Activated B cell treated with CpG ODN at 0.5 μM for 24 hours (primary cell): Measurements from ENCODE around the gene CNN2. TPM values are rescaled to one million over a fixed set of nuclear protein-coding genes. Genes with fewer than 3 reads are reported as not detected.

Experiments
- ATAC-seq: fragments of 200-7000 bp; cut with Tn5 transposase; one replicate; pipeline ENCODE4 v1.10.0; 2021; ENCODE audit warnings: low read depth, mild to moderate bottlenecking, moderate library complexity
- CTCF ChIA-PET: fragments of 350-600 bp; sonication (Branson Sonifier 250); formaldehyde crosslinking; loops from one replicate; lab custom pipeline; 2021; ENCODE audit warnings: antibody characterized with exemption; lab: Charles Lee
- POLR2A ChIA-PET: fragments of 350-600 bp; sonication (Branson Sonifier 250); formaldehyde crosslinking; loops from one replicate; lab custom pipeline; 2021; ENCODE audit warnings: antibody characterized with exemption; lab: Charles Lee
- DNase-seq: peaks from one replicate; pipeline ENCODE4 v3.0.0; 2022
- H3K27ac Mint-ChIP-seq: one replicate; pipeline ENCODE4 v1.8.0; 2020; ENCODE audit warnings: mixed read lengths
- H3K27me3 Mint-ChIP-seq: one replicate; pipeline ENCODE4 v1.8.0; 2021; ENCODE audit warnings: mixed read lengths
- H3K36me3 Mint-ChIP-seq: one replicate; pipeline ENCODE4 v1.8.0; 2021; ENCODE audit warnings: low read depth, mixed read lengths
- H3K4me1 Mint-ChIP-seq: one replicate; pipeline ENCODE4 v1.8.0; 2021; ENCODE audit warnings: mixed read lengths
- H3K4me3 Mint-ChIP-seq: one replicate; pipeline ENCODE4 v1.8.0; 2020; ENCODE audit warnings: mild to moderate bottlenecking, mixed read lengths
- H3K9me3 Mint-ChIP-seq: one replicate; pipeline ENCODE4 v1.8.0; 2020; ENCODE audit warnings: mixed read lengths
- CTCF ChIP-seq: fragments of 200-600 bp; IDR thresholded peaks from one replicate; pipeline ENCODE4 v1.8.0; 2022; ENCODE audit warnings: antibody characterized with exemption, mild to moderate bottlenecking
- intact Hi-C: fragments of 100-400 bp; cut with micrococcal nuclease; formaldehyde crosslinking; loops from one replicate; pipeline ENCODE4 v1.15.1; 2024
- total RNA-seq: library from RNA; stranded (reverse); gene quantifications from 2 replicates; pipeline ENCODE4 v1.2.3, GENCODE V29; 2022

The CNN2 gene
- total RNA-seq, 1 donor from 2014 or later, result 352 TPM

GRCh38 chr19:1018393-1018792, 8.0 kb upstream of the CNN2 start:
- Mint-ChIP-seq H3K27ac (peak overlapping the region; percentile 35), H3K9me3 (no peaks in the 10 kb centered on the region), H3K4me3 (peak overlapping the region; percentile 87), H3K4me1 (peaks cover 59% of the 10 kb centered on the region), H3K27me3 (no peaks in the 10 kb centered on the region), H3K36me3 (peaks cover 24% of the 10 kb centered on the region)
- POLR2A ChIA-PET, result interaction anchor here (0.7 to 1.8 kb wide), 5 partner anchors 9 to 99 kb away, joined by 3 to 9 read pairs (median 4); partner anchors contain the start of genes ABCA7 and WDR18
- intact Hi-C loops, result no loop called here
- ATAC-seq, result no peak
- TF ChIP-seq CTCF, result no peak
- no peak for DNase-seq
- CTCF ChIA-PET, result no interaction called here

- no peaks in the 10 kb centered on the region for H3K27me3 Mint-ChIP-seq
- DNase-seq, result no peak
- H3K36me3 Mint-ChIP-seq, result peaks cover 17% of the 10 kb centered on the region
- no peaks in the 10 kb centered on the region for H3K9me3 Mint-ChIP-seq
- no peak for ATAC-seq
- peak overlapping the region; percentile 35 for H3K27ac Mint-ChIP-seq
- CTCF ChIA-PET, result interaction anchor here (1.2 kb wide), 1 partner anchor 225 kb away, joined by 3 read pairs; no protein-coding TSS in a partner anchor
- H3K4me3 Mint-ChIP-seq, result peak overlapping the region; percentile 87
- H3K4me1 Mint-ChIP-seq, result peaks cover 60% of the 10 kb centered on the region
- TF ChIP-seq CTCF, result no peak
- POLR2A ChIA-PET, result interaction anchor here (0.5 to 13.8 kb wide), 15 partner anchors 8 to 1807 kb away, joined by 3 to 365 read pairs (median 4); partner anchors contain the start of genes ABCA7, ARHGAP45, CIRBP and WDR18
- intact Hi-C loops, result no loop called here
Measured at GRCh38 chr19:1018932-1019615, 7.3 kb upstream of the CNN2 start.

DNA sequence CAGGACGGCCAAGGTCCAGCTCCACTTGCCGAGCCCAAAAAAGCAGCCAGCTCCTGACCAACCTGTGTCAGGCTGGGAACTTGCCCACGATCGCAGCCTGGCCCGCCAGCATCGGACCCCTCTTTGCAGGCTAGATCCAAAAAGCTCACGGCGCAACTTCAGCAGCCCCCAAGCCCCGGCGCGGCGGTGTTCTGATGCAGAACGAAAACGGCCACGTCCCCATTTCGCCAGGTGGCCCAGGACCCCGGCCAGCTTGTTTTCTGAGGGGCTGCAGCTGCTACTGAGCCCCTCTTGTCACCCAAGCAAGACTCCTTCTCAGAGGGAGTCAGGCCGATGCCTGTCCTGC, 6.8 kb upstream of the CNN2 start:
- Mint-ChIP-seq H3K9me3 (no peaks in the 10 kb centered on the region), H3K4me1 (peaks cover 58% of the 10 kb centered on the region), H3K36me3 (peaks cover 15% of the 10 kb centered on the region), H3K27ac (peak overlapping the region; percentile 77), H3K27me3 (no peaks in the 10 kb centered on the region), H3K4me3 (peak overlapping the region; percentile 87)
- ChIA-PET CTCF (interaction anchor here (1.2 kb wide), 1 partner anchor 225 kb away, joined by 3 read pairs; no protein-coding TSS in a partner anchor), POLR2A (interaction anchor here (0.5 to 13.8 kb wide), 12 partner anchors 8 to 1807 kb away, joined by 3 to 365 read pairs (median 4); partner anchors contain the start of genes ABCA7, ARHGAP45, CIRBP and WDR18)
- no peak for ATAC-seq
- no peak for TF ChIP-seq CTCF
- intact Hi-C loops, result no loop called here
- DNase-seq, result no peak

- ChIA-PET CTCF (interaction anchor here (1.2 kb wide), 1 partner anchor 224 kb away, joined by 3 read pairs; no protein-coding TSS in a partner anchor), POLR2A (interaction anchor here (0.6 to 13.8 kb wide), 12 partner anchors 8 to 1806 kb away, joined by 3 to 365 read pairs (median 4); partner anchors contain the start of genes ABCA7, ARHGAP45, CIRBP and FAM174C)
- peaks cover 15% of the 10 kb centered on the region for H3K36me3 Mint-ChIP-seq
- intact Hi-C loops, result loop anchor here (2.0 kb wide), 1 partner anchor 19 kb away; the partner anchor contains the start of gene GRIN3B
- DNase-seq (no peak), ATAC-seq (no peak)
- no peaks in the 10 kb centered on the region for H3K27me3 Mint-ChIP-seq
- H3K4me3 Mint-ChIP-seq, result peak overlapping the region; percentile 87
- TF ChIP-seq CTCF, result no peak
- peaks cover 58% of the 10 kb centered on the region for H3K4me1 Mint-ChIP-seq
- peak overlapping the region; percentile 77 for H3K27ac Mint-ChIP-seq
- H3K9me3 Mint-ChIP-seq, result no peaks in the 10 kb centered on the region
Measured at GRCh38 chr19:1019980-1020867, 6.2 kb upstream of the CNN2 start.
